ENCODE measurements around the gene TUBA4B.

DNA sequence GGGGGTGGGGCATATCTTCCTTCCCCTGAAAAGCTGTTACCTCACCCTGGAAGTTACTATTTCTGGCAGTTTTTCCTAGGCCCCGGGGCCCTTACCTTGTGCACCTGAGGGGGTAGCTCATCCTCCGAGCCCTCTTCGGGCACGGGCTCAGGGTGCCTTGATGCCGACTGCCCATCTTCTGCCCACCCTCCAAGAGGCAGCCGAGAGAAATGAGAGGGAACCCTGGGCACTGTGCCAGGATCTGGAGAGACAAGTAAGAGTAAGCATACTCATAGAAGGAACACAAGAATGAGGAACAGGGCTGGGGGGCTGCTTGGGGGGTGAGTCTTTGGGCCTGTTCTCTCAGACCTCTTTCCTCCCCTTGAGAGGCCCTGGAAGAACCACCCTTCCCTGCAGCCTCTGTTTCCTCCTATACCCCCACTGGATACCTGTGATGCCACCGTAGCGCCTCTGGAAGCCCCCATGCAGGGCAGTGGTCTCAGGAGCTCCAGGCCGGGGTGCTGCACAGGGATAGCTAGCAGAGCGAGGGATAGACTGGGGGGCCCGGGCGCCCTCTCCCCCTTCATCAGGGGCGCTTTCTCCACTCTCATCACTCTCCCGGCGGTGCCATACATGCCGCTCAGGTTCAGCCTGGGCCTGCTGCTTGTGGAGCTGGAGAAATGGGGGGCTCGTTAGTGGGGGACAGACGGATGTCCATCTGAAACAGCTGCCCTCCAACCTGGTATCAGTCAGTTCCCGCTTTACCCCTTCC lies 32.2 kb upstream of the TUBA4B start:
- TF ChIP-seq, protein P1, sequence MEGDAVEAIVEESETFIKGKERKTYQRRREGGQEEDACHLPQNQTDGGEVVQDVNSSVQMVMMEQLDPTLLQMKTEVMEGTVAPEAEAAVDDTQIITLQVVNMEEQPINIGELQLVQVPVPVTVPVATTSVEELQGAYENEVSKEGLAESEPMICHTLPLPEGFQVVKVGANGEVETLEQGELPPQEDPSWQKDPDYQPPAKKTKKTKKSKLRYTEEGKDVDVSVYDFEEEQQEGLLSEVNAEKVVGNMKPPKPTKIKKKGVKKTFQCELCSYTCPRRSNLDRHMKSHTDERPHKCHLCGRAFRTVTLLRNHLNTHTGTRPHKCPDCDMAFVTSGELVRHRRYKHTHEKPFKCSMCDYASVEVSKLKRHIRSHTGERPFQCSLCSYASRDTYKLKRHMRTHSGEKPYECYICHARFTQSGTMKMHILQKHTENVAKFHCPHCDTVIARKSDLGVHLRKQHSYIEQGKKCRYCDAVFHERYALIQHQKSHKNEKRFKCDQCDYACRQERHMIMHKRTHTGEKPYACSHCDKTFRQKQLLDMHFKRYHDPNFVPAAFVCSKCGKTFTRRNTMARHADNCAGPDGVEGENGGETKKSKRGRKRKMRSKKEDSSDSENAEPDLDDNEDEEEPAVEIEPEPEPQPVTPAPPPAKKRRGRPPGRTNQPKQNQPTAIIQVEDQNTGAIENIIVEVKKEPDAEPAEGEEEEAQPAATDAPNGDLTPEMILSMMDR (IDR thresholded peaks at IDR 0.05 in 4 of 5, conservative IDR thresholded peaks at IDR 0.05 in 1 of 5) = no peak
- TF ChIP-seq POLR2A (IDR thresholded peaks at IDR 0.05) = no peak
